H1 (cell line): Measurements from ENCODE around the gene PLCB4. TPM values are rescaled to one million over a fixed set of nuclear protein-coding genes. Genes with fewer than 3 reads are reported as not detected.
A peak's percentile ranks its signal among the peaks of the same experiment; 100 is the strongest.

Source experiments
- CTCF ChIA-PET: fragments of 300-600 bp; sonication (Branson Sonifier 250); formaldehyde crosslinking; loops from one replicate; lab custom pipeline; 2021; ENCODE audit not compliant: partially characterized antibody; lab: Charles Lee
- POLR2A ChIA-PET: fragments of 300-600 bp; sonication (Branson Sonifier 250); formaldehyde crosslinking; loops from one replicate; lab custom pipeline; 2021; ENCODE audit warnings: inconsistent platforms; ENCODE audit not compliant: partially characterized antibody; lab: Charles Lee
- DNase-seq, 2 experiments: peaks; one replicate each; pipeline versions ENCODE4 v3.0.0 to v3.0.0-alpha.2; 2010 to 2022; ENCODE audit warnings: low spot score in 2 of 2, low read depth in 1 of 2, mixed read lengths in 1 of 2
- FAIRE-seq: peaks from 2 replicates; lab custom pipeline; 2011; peaks lifted over from hg19 to GRCh38; lab: Jason Lieb, UNC
- H2AFZ ChIP-seq: 2 replicates; pipeline ENCODE4 v1.8.1; 2012; ENCODE audit warnings: low read length, inconsistent platforms
- H2AK5ac ChIP-seq: 2 replicates; pipeline ENCODE4 v1.6.1; 2013; ENCODE audit warnings: low read depth, low read length
- H2BK120ac ChIP-seq: replicated peaks from 2 replicates; pipeline ENCODE3; 2013; ENCODE audit warnings: low read depth, low read length, inconsistent platforms
- H2BK12ac ChIP-seq: 2 replicates; pipeline ENCODE4 v1.6.1; 2013; ENCODE audit warnings: low read depth, low read length
- H2BK15ac ChIP-seq: 2 replicates; pipeline ENCODE4 v1.6.1; 2013; ENCODE audit warnings: low read length
- H2BK20ac ChIP-seq: 2 replicates; pipeline ENCODE4 v1.6.1; 2013; ENCODE audit warnings: low read length
- H2BK5ac ChIP-seq: 2 replicates; pipeline ENCODE4 v1.6.1; 2013; ENCODE audit warnings: low read depth, low read length
- H3K14ac ChIP-seq: 2 replicates; pipeline ENCODE4 v1.6.1; 2013; ENCODE audit warnings: inconsistent platforms; ENCODE audit not compliant: insufficient read length
- H3K18ac ChIP-seq: 2 replicates; pipeline ENCODE4 v1.6.1; 2013; ENCODE audit warnings: low read length; ENCODE audit errors: extremely low read depth
- H3K23ac ChIP-seq: 2 replicates; pipeline ENCODE4 v1.6.1; 2013; ENCODE audit warnings: inconsistent platforms; ENCODE audit not compliant: insufficient read length
- H3K23me2 ChIP-seq: 2 replicates; pipeline ENCODE4 v1.6.1; 2013; ENCODE audit warnings: low read depth, low read length
- H3K27ac ChIP-seq: 2 replicates; pipeline ENCODE4 v1.6.1; 2011; ENCODE audit warnings: low read depth, low read length, inconsistent platforms
- H3K27me3 ChIP-seq, 4 experiments: replicated peaks in 1 of 4; 1 replicate in 1 of 4; 2 replicates in 3 of 4; pipeline versions ENCODE4 v1.6.1 to v1.8.1; 2011 to 2013; ENCODE audit warnings: low read length in 3 of 4, mild to moderate bottlenecking in 3 of 4, inconsistent platforms in 2 of 4, mixed read lengths in 2 of 4, moderate library complexity in 1 of 4; ENCODE audit not compliant: control insufficient read depth in 3 of 4, insufficient read depth in 3 of 4; ENCODE audit errors: extremely low read depth in 1 of 4
- H3K36me3 ChIP-seq, 4 experiments: 2 replicates each; pipeline versions ENCODE4 v1.6.1 to v1.8.1; 2011 to 2013; ENCODE audit warnings: mild to moderate bottlenecking in 4 of 4, low read length in 3 of 4, moderate library complexity in 2 of 4, control low read depth in 1 of 4, inconsistent platforms in 1 of 4; ENCODE audit not compliant: insufficient read depth in 4 of 4, control insufficient read depth in 2 of 4
- H3K4ac ChIP-seq: replicated peaks from 2 replicates; pipeline ENCODE3; 2013; ENCODE audit warnings: low read length, low read depth, mixed read lengths, inconsistent platforms; ENCODE audit not compliant: insufficient read length
- H3K4me1 ChIP-seq, 4 experiments: replicated peaks in 1 of 4; 1 replicate in 1 of 4; 2 replicates in 3 of 4; pipeline versions ENCODE4 v1.6.1 to v1.8.1; 2011 to 2013; ENCODE audit warnings: low read length in 3 of 4, inconsistent platforms in 2 of 4, mixed read lengths in 1 of 4; ENCODE audit not compliant: insufficient read depth in 4 of 4, control insufficient read depth in 3 of 4
- H3K4me2 ChIP-seq, 2 experiments: 2 replicates each; pipeline versions ENCODE4 v1.6.1 to v1.8.1; 2011 to 2013; ENCODE audit warnings: low read depth in 2 of 2, low read length in 2 of 2, control low read depth in 1 of 2, inconsistent platforms in 1 of 2, mild to moderate bottlenecking in 1 of 2; ENCODE audit not compliant: insufficient read depth in 1 of 2
- H3K4me3 ChIP-seq, 4 experiments: fragments of 200-600, 300-600 bp in 1 of 4; sonication (generic), shearing (Covaris generic), sonication (Bioruptor Twin) in 1 of 4; 2 replicates each; pipeline versions ENCODE4 v1.5.1 to v1.8.1; 2011 to 2016; ENCODE audit warnings: low read length in 4 of 4, low read depth in 3 of 4, control low read depth in 2 of 4, inconsistent platforms in 2 of 4, mild to moderate bottlenecking in 2 of 4, mixed read lengths in 1 of 4, moderate library complexity in 1 of 4; ENCODE audit not compliant: insufficient read depth in 2 of 4; ENCODE audit errors: extremely low read depth in 1 of 4
- H3K56ac ChIP-seq: replicated peaks from 2 replicates; pipeline ENCODE3; 2013; ENCODE audit warnings: low read depth, mild to moderate bottlenecking, mixed read lengths, low read length, inconsistent platforms; ENCODE audit not compliant: insufficient read length
- H3K79me1 ChIP-seq: 2 replicates; pipeline ENCODE4 v1.6.1; 2013; ENCODE audit warnings: low read depth, low read length, control low read depth
- H3K79me2 ChIP-seq, 2 experiments: 2 replicates each; pipeline versions ENCODE4 v1.6.1 to v1.8.1; 2012 to 2013; ENCODE audit warnings: low read length in 2 of 2, mild to moderate bottlenecking in 2 of 2, inconsistent platforms in 1 of 2; ENCODE audit not compliant: insufficient read depth in 2 of 2, control insufficient read depth in 1 of 2
- H3K9ac ChIP-seq, 4 experiments: replicated peaks in 1 of 4; 1 replicate in 1 of 4; 2 replicates in 3 of 4; pipeline versions ENCODE4 v1.6.1 to v1.8.1; 2011 to 2013; ENCODE audit warnings: low read depth in 3 of 4, low read length in 3 of 4, control low read depth in 2 of 4, mild to moderate bottlenecking in 2 of 4, moderate library complexity in 2 of 4, inconsistent platforms in 1 of 4; ENCODE audit errors: extremely low read depth in 1 of 4
- H3K9me3 ChIP-seq, 2 experiments: 2 replicates each; pipeline versions ENCODE4 v1.6.1 to v1.8.1; 2012 to 2013; ENCODE audit warnings: mild to moderate bottlenecking in 2 of 2, moderate library complexity in 2 of 2, control low read depth in 1 of 2, inconsistent platforms in 1 of 2, low read depth in 1 of 2, low read length in 1 of 2, mixed read lengths in 1 of 2; ENCODE audit not compliant: insufficient read depth in 2 of 2
- H4K20me1 ChIP-seq, 2 experiments: replicated peaks in 1 of 2; 2 replicates each; pipeline versions ENCODE3 to v1.8.1; 2011 to 2013; ENCODE audit warnings: inconsistent platforms in 2 of 2, low read length in 2 of 2, mild to moderate bottlenecking in 1 of 2; ENCODE audit not compliant: insufficient read depth in 2 of 2, control insufficient read depth in 1 of 2
- H4K5ac ChIP-seq: 2 replicates; pipeline ENCODE4 v1.6.1; 2013; ENCODE audit warnings: low read length, low read depth, mixed read lengths, inconsistent platforms; ENCODE audit not compliant: insufficient read length
- H4K8ac ChIP-seq: 2 replicates; pipeline ENCODE4 v1.8.0; 2013; ENCODE audit warnings: mild to moderate bottlenecking, moderate library complexity, low read length, inconsistent platforms; ENCODE audit not compliant: insufficient read depth; ENCODE audit errors: extremely low read depth
- H4K91ac ChIP-seq: replicated peaks from 2 replicates; pipeline ENCODE3; 2013; ENCODE audit warnings: low read length, mixed read lengths, inconsistent platforms; ENCODE audit not compliant: insufficient read length
- NRF1 ChIP-seq: IDR thresholded peaks from 2 replicates; pipeline ENCODE4 v1.6.1; 2011; ENCODE audit warnings: mild to moderate bottlenecking, low read depth, low read length, improper control_type of control experiment
- WGBS, 2 experiments: shearing (Covaris generic) in 1 of 2; methylation state at CpG; one replicate each; pipeline versions ENCODE4 v1.1.6 to v1.1.7; 2013 to 2015; ENCODE audit warnings: low lambda C conversion rate in 2 of 2, mixed read lengths in 2 of 2, inconsistent platforms in 1 of 2, low coverage in 1 of 2, missing lambda C conversion rate in 1 of 2; ENCODE audit not compliant: insufficient replicate concordance in 2 of 2, insufficient coverage in 1 of 2, insufficient read length in 1 of 2; ENCODE audit errors: extremely low coverage in 1 of 2, missing lambda C conversion rate in 1 of 2; 5-methylcytosine and 5-hydroxymethylcytosine counted together
- polyA plus RNA-seq, 7 experiments: library from polyadenylated mRNA; depleted of rRNA in 3 of 7; stranded (reverse) in 5 of 7; unstranded in 2 of 7; fragments of >200 nt in 5 of 7; fragments of 200-250 nt in 2 of 7; gene quantifications; 1 replicate in 5 of 7; 2 replicates in 1 of 7; 4 replicates in 1 of 7; pipeline versions ENCODE4 v1.2.1 to v1.2.3, GENCODE V29; 2011 to 2013; ENCODE audit warnings: missing spikeins in 2 of 7, mixed read lengths in 2 of 7
- total RNA-seq: library from RNA; stranded (reverse); fragmentation: NEBNext Ultra II Directional; extraction: Animal tissue kit (Norgen Biotek cat#: 25700); gene quantifications from 2 replicates; pipeline ENCODE4 v1.2.1, GENCODE V29; 2021

Gene PLCB4
- total and polyA plus RNA-seq, 2 of the 8 experiments (the other 6 are each of a cell fraction or from before 2014, with no cell fraction given), result 3.2 to 14.1 TPM

DNA sequence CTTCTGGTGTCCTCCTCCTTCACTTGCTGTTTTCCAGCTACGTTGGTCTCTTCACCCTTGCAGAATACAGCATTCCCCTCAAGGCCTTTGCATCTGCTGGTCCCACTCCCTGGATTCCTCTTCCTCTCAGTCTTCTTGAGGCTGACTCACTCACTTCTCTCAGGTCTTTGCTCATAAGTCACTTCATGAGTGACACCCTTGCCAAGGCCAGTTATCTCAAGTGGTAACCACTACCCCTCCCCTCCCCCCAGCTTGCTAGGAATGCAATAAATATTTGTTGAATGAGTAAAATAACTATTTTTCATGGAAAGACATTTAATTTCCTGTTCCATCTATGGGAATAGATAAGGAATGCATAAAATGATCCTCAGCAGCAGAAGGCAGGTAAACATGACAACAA, 131.7 kb downstream of the PLCB4 start:
- Histone ChIP-seq H4K8ac (no peak overlapping the region), H3K4me3 (no peak overlapping the region), H3K18ac (0 out of 2 replicates have a peak overlapping the region, but pooled peaks have one; percentile 29), H3K4me2 (no peak overlapping the region), H2BK15ac (no peak overlapping the region), H3K14ac (no peak overlapping the region), H3K79me1 (no peaks in the 10 kb centered on the region), H2BK120ac (no peak overlapping the region), H3K79me2 (no peaks in the 10 kb centered on the region), H2BK5ac (no peak overlapping the region), H3K27ac (no peak overlapping the region), H3K9me3 (no peaks in the 10 kb centered on the region), H3K56ac (no peak overlapping the region), H3K4me1 (peaks cover 0 to 2% (median 1%) of the 10 kb centered on the region in 4 experiments; a peak in 4 of 7 replicates), H3K36me3 (no peaks in the 10 kb centered on the region), H4K5ac (no peak overlapping the region), H3K23ac (no peak overlapping the region), H2AFZ (no peak overlapping the region), H2BK12ac (no peak overlapping the region), H3K27me3 (no peaks in the 10 kb centered on the region), H2BK20ac (0 out of 2 replicates have a peak overlapping the region, but pooled peaks have one; percentile 34), H3K9ac (no peak overlapping the region), H2AK5ac (peak overlapping the region; percentile 60; the same call in 1 of the 2 replicates), H4K20me1 (no peaks in the 10 kb centered on the region), H4K91ac (no peak overlapping the region), H3K4ac (no peak overlapping the region), H3K23me2 (no peaks in the 10 kb centered on the region)
- TF ChIP-seq NRF1, result no peak
- FAIRE-seq (no peak), DNase-seq (no peak)
- CTCF ChIA-PET, result no interaction called here
- 100% methylated on average over 1 of the region's 1 CpG; no CpG with 5 or more reads in 1 of the 2 experiments for WGBS, 2 experiments
- POLR2A ChIA-PET, result no interaction called here
